Measurements from ENCODE around the gene PHAX. TPM values are rescaled to one million over a fixed set of nuclear protein-coding genes. Genes with fewer than 3 reads are reported as not detected.
"Not testable (repeated sequence)": the region's sequence is repeated elsewhere in the genome, so short reads cannot be mapped to it uniquely, and the experiment has no call there.

The PHAX gene
- total RNA-seq, 1 experiment from 2014 or later = 30.6 TPM

GRCh38 chr5:126658561-126658960 is 57.8 kb downstream of the PHAX start:
- no peaks in the 10 kb centered on the region for H3K9me2 ChIP-seq (ENCODE audit: insufficient read depth)
- intact Hi-C loops (cut with micrococcal nuclease; ENCODE audit: unreplicated experiment) = loop anchor here (5.0 to 10.0 kb wide), 2 partner anchors 144 to 836 kb away; no protein-coding TSS in a partner anchor
- H3K36me3 ChIP-seq (ENCODE audit: low read depth) = no peaks in the 10 kb centered on the region
- no peaks in the 10 kb centered on the region for H3K27me3 ChIP-seq (ENCODE audit: insufficient read depth, low read depth)
- H3F3A ChIP-seq (ENCODE audit: insufficient read depth, low read depth) = no peaks in the 10 kb centered on the region
- no peak overlapping the region for H3K4me3 ChIP-seq
- H3K27ac ChIP-seq = no peak overlapping the region
- BruUV-seq (replicated peaks) = no TSS peak
- no peak for DNase-seq
- POLR2A ChIA-PET (ENCODE audit: unreplicated experiment) = no interaction called here
- H4K20me1 ChIP-seq (ENCODE audit: insufficient read depth) = no peaks in the 10 kb centered on the region
- no peaks in the 10 kb centered on the region for H3K4me1 ChIP-seq (replicated peaks; ENCODE audit: insufficient read depth)
- no peak overlapping the region for H2AFZ ChIP-seq
- CTCF ChIA-PET = no interaction called here
- no peaks in the 10 kb centered on the region for H3K79me2 ChIP-seq (ENCODE audit: low read depth)
- no peaks in the 10 kb centered on the region for H3K9me3 ChIP-seq (ENCODE audit: insufficient read depth, low read depth)
- TF ChIP-seq EZH2 (IDR thresholded peaks at IDR 0.05; ENCODE audit: low read depth) (no peak), CTCF (conservative IDR thresholded peaks at IDR 0.05) (no peak)
- no peak overlapping the region for H3K4me2 ChIP-seq

- Histone ChIP-seq H4K20me1 (ENCODE audit: insufficient read depth) (no peaks in the 10 kb centered on the region), H3K79me2 (ENCODE audit: low read depth) (no peaks in the 10 kb centered on the region), H2AFZ (no peak overlapping the region), H3K27ac (no peak overlapping the region), H3F3A (ENCODE audit: insufficient read depth, low read depth) (no peaks in the 10 kb centered on the region), H3K36me3 (ENCODE audit: low read depth) (no peaks in the 10 kb centered on the region), H3K4me3 (no peak overlapping the region), H3K4me1 (replicated peaks; ENCODE audit: insufficient read depth) (no peaks in the 10 kb centered on the region), H3K9me3 (ENCODE audit: insufficient read depth, low read depth) (no peaks in the 10 kb centered on the region), H3K4me2 (no peak overlapping the region), H3K9me2 (ENCODE audit: insufficient read depth) (no peaks in the 10 kb centered on the region), H3K27me3 (ENCODE audit: insufficient read depth, low read depth) (no peaks in the 10 kb centered on the region)
- intact Hi-C loops (cut with micrococcal nuclease; ENCODE audit: unreplicated experiment) = loop anchor here (5.0 to 10.0 kb wide), 2 partner anchors 142 to 835 kb away; no protein-coding TSS in a partner anchor
- no peak for DNase-seq
- POLR2A ChIA-PET (ENCODE audit: unreplicated experiment) = no interaction called here
- no TSS peak for BruUV-seq (replicated peaks)
- CTCF ChIA-PET = no interaction called here
- TF ChIP-seq CTCF (conservative IDR thresholded peaks at IDR 0.05) = no peak
- no peak for TF ChIP-seq EZH2 (IDR thresholded peaks at IDR 0.05; ENCODE audit: low read depth)
Measured at GRCh38 chr5:126659805-126660482, 59.2 kb downstream of the PHAX start.

GRCh38 chr5:126664586-126664985 is 63.8 kb downstream of the PHAX start:
- H3K4me2 ChIP-seq = no peak overlapping the region

GRCh38 chr5:126670109-126670508 is 69.4 kb downstream of the PHAX start:
- H4K20me1 ChIP-seq (ENCODE audit: insufficient read depth); H3K79me2 ChIP-seq (ENCODE audit: low read depth); H3K4me3 ChIP-seq; H3K4me1 ChIP-seq (replicated peaks; ENCODE audit: insufficient read depth); H3F3A ChIP-seq (ENCODE audit: insufficient read depth, low read depth); H3K27ac ChIP-seq; H3K27me3 ChIP-seq (ENCODE audit: insufficient read depth, low read depth); H3K36me3 ChIP-seq (ENCODE audit: low read depth); BruUV-seq (replicated peaks); H2AFZ ChIP-seq; H3K9me3 ChIP-seq (ENCODE audit: insufficient read depth, low read depth); CTCF ChIA-PET; H3K9me2 ChIP-seq (ENCODE audit: insufficient read depth); intact Hi-C loops (cut with micrococcal nuclease; ENCODE audit: unreplicated experiment); POLR2A ChIA-PET (ENCODE audit: unreplicated experiment); DNase-seq; H3K4me2 ChIP-seq: not testable (repeated sequence)

More at GRCh38 chr5:126664586-126664985, 63.8 kb downstream of the PHAX start:
- no peaks in the 10 kb centered on the region for H3K79me2 ChIP-seq (ENCODE audit: low read depth)
- H3K9me3 ChIP-seq (ENCODE audit: insufficient read depth, low read depth) = no peaks in the 10 kb centered on the region
- no peaks in the 10 kb centered on the region for H3K4me1 ChIP-seq (replicated peaks; ENCODE audit: insufficient read depth)
- no peak overlapping the region; the same call in 1 of the 2 replicates for H2AFZ ChIP-seq
- ChIA-PET POLR2A (ENCODE audit: unreplicated experiment) (no interaction called here), CTCF (no interaction called here)
- H3K27me3 ChIP-seq (ENCODE audit: insufficient read depth, low read depth) = no peaks in the 10 kb centered on the region
- no peaks in the 10 kb centered on the region for H4K20me1 ChIP-seq (ENCODE audit: insufficient read depth)
- TF ChIP-seq CTCF (conservative IDR thresholded peaks at IDR 0.05) = no peak
- no peak for TF ChIP-seq EZH2 (IDR thresholded peaks at IDR 0.05; ENCODE audit: low read depth)
- no peaks in the 10 kb centered on the region for H3K36me3 ChIP-seq (ENCODE audit: low read depth)
- H3F3A ChIP-seq (ENCODE audit: insufficient read depth, low read depth) = no peaks in the 10 kb centered on the region
- no peak overlapping the region for H3K27ac ChIP-seq
- H3K4me3 ChIP-seq = no peak overlapping the region
- BruUV-seq (replicated peaks) = no TSS peak
- no peak for DNase-seq
- intact Hi-C loops (cut with micrococcal nuclease; ENCODE audit: unreplicated experiment) = no loop called here
- H3K9me2 ChIP-seq (ENCODE audit: insufficient read depth) = no peaks in the 10 kb centered on the region

- H2AFZ ChIP-seq; H3K9me3 ChIP-seq (ENCODE audit: insufficient read depth, low read depth); H3K27me3 ChIP-seq (ENCODE audit: insufficient read depth, low read depth); H3K27ac ChIP-seq; H3K79me2 ChIP-seq (ENCODE audit: low read depth); H3K36me3 ChIP-seq (ENCODE audit: low read depth); H4K20me1 ChIP-seq (ENCODE audit: insufficient read depth); H3K4me2 ChIP-seq; DNase-seq; CTCF ChIA-PET; POLR2A ChIA-PET (ENCODE audit: unreplicated experiment); H3F3A ChIP-seq (ENCODE audit: insufficient read depth, low read depth); H3K4me3 ChIP-seq; intact Hi-C loops (cut with micrococcal nuclease; ENCODE audit: unreplicated experiment); BruUV-seq (replicated peaks); H3K9me2 ChIP-seq (ENCODE audit: insufficient read depth); H3K4me1 ChIP-seq (replicated peaks; ENCODE audit: insufficient read depth): not testable (repeated sequence)
Measured at GRCh38 chr5:126671681-126672080, 70.9 kb downstream of the PHAX start.
